Measurements from ENCODE around the gene CHCHD6. TPM values are rescaled to one million over a fixed set of nuclear protein-coding genes. Genes with fewer than 3 reads are reported as not detected.

The CHCHD6 gene, protein sequence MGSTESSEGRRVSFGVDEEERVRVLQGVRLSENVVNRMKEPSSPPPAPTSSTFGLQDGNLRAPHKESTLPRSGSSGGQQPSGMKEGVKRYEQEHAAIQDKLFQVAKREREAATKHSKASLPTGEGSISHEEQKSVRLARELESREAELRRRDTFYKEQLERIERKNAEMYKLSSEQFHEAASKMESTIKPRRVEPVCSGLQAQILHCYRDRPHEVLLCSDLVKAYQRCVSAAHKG
- 10 to 100 TPM in 6 of 10 donors, 1 to 10 TPM in 4; 5.2 to 15.8 (median 10.2) TPM for total RNA-seq
- 10 to 100 TPM in 1 of 2 donors, 1 to 10 TPM in 1; 9.9 to 27.0 TPM for polyA plus RNA-seq
- long read RNA-seq, donor 1, transcript CHCHD6-201 (8 exons, 1,006 nt) = major isoform, 5 of 9 reads
- long read RNA-seq, donor 1, partial matches to known transcripts = 2 of 9 reads
- long read RNA-seq, donor 1, other reads (novel, unspliced or antisense) = 2 of 9 reads
- long read RNA-seq, donor 2, transcript CHCHD6-201 (8 exons, 1,006 nt) = major isoform, 7 of 13 reads
- long read RNA-seq, donor 2, partial matches to known transcripts = 0 of 13 reads
- long read RNA-seq, donor 2, other reads (novel, unspliced or antisense) = 6 of 13 reads
- long read RNA-seq, donor 3, partial matches to known transcripts = 0 of 6 reads
- long read RNA-seq, donor 3, other reads (novel, unspliced or antisense) = 2 of 6 reads

DNA sequence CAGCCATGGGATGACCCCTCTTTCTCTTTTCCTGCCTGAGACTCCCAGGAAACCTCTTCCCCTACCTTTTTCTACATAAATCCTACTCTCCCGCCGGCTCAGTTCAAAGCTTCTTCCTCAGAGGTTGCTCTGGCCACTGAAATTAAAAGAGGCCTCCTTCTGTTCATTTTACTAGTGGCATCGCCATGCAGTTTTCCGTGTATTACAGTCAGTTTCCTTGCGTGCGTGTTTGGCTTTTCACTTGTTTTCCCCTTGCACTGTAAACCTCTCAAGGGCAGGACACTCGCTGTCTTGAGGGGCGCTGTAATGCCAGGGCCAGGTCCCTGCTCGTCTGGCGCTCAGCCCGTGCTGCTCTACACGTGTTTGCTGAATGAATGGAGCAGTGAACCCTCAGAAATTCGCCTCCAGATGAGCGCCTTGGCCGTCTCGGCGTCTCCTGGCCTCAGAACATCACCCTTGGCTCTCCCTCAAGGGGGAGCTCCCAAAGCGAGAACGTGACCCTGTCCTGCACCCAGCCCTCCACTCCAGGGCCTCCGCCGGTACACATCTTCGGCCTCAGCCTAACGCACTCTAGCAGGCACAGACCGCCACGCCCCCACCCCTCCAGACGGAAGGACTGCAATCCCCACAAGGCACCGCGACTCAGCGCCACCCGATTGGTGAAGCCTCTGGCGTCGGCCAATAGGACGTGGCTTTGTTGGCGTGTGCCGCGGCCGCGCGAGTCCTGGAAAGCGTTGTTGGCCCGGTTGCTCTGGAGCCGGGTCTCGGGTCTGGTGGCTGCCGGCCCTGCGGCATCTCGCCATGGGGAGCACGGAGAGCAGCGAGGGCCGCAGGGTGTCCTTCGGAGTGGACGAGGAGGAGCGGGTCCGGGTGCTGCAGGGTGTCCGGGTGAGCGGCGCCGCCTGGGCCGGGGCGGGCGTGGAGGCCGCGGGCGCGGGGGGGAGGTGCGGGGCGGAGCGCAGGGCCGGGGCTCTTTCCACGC, at the start of gene CHCHD6:
CHCHD6 (plus strand) TSS at position 729 of the 982 bp plus-strand sequence; CDS start at position 802, 73 bp downstream.
- H3K9me3 ChIP-seq = peaks cover 0 to 5% (median 0%) of the 10 kb centered on the region in 11 donors
- peak; percentile 94 to 97 for DNase-seq
- intact Hi-C loops (cut with DNase I) = loop anchor here in 1 of 10 donors (5.0 kb wide), 1 partner anchor 283 kb away; no protein-coding TSS in a partner anchor
- peaks cover 0 to 16% (median 14%) of the 10 kb centered on the region in 9 donors for H3K4me1 ChIP-seq
- TF ChIP-seq, protein P1, sequence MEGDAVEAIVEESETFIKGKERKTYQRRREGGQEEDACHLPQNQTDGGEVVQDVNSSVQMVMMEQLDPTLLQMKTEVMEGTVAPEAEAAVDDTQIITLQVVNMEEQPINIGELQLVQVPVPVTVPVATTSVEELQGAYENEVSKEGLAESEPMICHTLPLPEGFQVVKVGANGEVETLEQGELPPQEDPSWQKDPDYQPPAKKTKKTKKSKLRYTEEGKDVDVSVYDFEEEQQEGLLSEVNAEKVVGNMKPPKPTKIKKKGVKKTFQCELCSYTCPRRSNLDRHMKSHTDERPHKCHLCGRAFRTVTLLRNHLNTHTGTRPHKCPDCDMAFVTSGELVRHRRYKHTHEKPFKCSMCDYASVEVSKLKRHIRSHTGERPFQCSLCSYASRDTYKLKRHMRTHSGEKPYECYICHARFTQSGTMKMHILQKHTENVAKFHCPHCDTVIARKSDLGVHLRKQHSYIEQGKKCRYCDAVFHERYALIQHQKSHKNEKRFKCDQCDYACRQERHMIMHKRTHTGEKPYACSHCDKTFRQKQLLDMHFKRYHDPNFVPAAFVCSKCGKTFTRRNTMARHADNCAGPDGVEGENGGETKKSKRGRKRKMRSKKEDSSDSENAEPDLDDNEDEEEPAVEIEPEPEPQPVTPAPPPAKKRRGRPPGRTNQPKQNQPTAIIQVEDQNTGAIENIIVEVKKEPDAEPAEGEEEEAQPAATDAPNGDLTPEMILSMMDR (IDR thresholded peaks at IDR 0.05) = peak in 3 of 9 donors; percentile 10 to 37 (median 28)
- whole genome bisulfite sequencing, 2 donors = 2 to 4% methylated on average over 53 to 69 of the region's 69 CpGs
- H3K36me3 ChIP-seq = no peaks in the 10 kb centered on the region
- peaks cover 0 to 34% (median 9%) of the 10 kb centered on the region in 7 donors for H3K27me3 ChIP-seq
- peak; percentile 99 to 100 (median 99) for ATAC-seq
- peak within 1 kb of the TSS in 8 of 10 donors; percentile 5 to 60 (median 36) for H3K27ac ChIP-seq
- peak within 1 kb of the TSS; percentile 55 to 96 (median 79) for H3K4me3 ChIP-seq

- 0 to 1% methylated on average over 97 to 102 of the region's 102 CpGs for WGBS, 2 donors
- ATAC-seq (peak; percentile 94 to 98 (median 96)), DNase-seq (peak; percentile 80 to 86)
- H3K4me1 ChIP-seq = peaks cover 0 to 18% (median 10%) of the 10 kb centered on the region in 9 donors
- TF ChIP-seq, protein P1 (IDR thresholded peaks at IDR 0.05) = peak in 4 of 9 donors; percentile 8 to 45 (median 12)
- H3K36me3 ChIP-seq = no peaks in the 10 kb centered on the region
- H3K4me3 ChIP-seq = peak within 1 kb of the TSS; percentile 34 to 80 (median 66)
- no peaks in the 10 kb centered on the region for H3K9me3 ChIP-seq
- peak within 1 kb of the TSS in 9 of 10 donors; percentile 69 to 87 (median 77) for H3K27ac ChIP-seq
- intact Hi-C loops (cut with DNase I) = no loop called here
- H3K27me3 ChIP-seq = peaks cover 0 to 27% (median under 1%) of the 10 kb centered on the region in 7 donors
Observed at GRCh38 chr3:126654571-126655383, 49.3 kb upstream of the CHCHD6 start, which contains the start of gene TXNRD3. Gene TXNRD3, minus strand, starts transcription at chr3:126655124.

DNA sequence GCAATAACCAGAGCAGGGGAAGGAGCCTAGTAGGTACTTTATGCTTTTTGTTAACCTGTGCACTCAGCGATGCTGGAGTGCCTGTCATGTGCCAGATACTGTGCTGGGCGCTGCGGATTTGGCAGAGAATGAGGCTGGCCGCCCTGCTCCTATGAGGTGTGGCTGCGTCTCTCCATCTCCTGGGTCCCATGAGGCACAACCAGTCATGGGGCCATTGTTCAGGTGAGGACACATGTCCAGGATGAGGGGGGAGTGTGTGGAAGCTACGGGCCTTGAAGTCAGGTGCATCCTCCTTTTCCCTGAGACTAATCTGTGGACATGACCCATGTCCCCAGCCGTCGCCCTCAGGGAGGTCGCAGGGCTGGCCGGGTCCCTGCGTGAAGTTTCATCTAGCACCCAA, 48.2 kb upstream of the CHCHD6 start:
- WGBS, 2 donors = 88 to 90% methylated on average over 11 of the region's 11 CpGs
- H3K27me3 ChIP-seq = peaks cover 0 to 35% (median 4%) of the 10 kb centered on the region in 7 donors
- no peaks in the 10 kb centered on the region for H3K36me3 ChIP-seq
- intact Hi-C loops (cut with DNase I) = no loop called here
- H3K4me1 ChIP-seq = peaks cover 0 to 18% (median 10%) of the 10 kb centered on the region in 9 donors
- no peak overlapping the region for H3K4me3 ChIP-seq
- DNase-seq (no peak), ATAC-seq (no peak)
- no peaks in the 10 kb centered on the region for H3K9me3 ChIP-seq
- no peak overlapping the region for H3K27ac ChIP-seq
- TF ChIP-seq, protein P1 (IDR thresholded peaks at IDR 0.05) = no peak

Data from heart right ventricle (tissue), 16 donors.